ENCODE results near the gene ATRIP. TPM values are rescaled to one million over a fixed set of nuclear protein-coding genes. Genes with fewer than 3 reads are reported as not detected.

ATRIP gene
- total and polyA plus RNA-seq, 4 donors = 1.7 to 4.6 (median 2.9) TPM

DNA sequence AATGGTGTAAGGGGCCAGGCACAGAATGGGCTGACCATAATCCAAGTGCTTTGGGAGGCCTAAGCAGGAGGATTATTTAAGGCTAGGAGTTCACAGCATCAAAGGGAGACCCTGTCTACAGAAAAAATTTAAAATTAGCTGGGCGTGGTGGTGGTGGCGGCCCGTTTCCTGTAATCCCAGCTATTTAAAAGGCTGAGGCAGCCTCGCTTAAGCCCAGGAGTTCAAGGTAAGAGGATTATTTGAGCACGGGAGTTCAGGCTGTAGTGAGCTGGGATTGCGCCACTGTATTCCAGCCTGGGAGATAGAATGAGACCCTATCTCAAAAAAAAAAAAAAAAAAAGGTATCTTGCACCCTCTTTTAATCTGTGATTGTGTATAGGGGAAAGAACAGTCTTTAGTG lies 4.6 kb upstream of the ATRIP start (continued):
- TF ChIP-seq REST (IDR thresholded peaks at IDR 0.05) (no peak), TAF1 (conservative IDR thresholded peaks at IDR 0.05) (no peak)

DNA sequence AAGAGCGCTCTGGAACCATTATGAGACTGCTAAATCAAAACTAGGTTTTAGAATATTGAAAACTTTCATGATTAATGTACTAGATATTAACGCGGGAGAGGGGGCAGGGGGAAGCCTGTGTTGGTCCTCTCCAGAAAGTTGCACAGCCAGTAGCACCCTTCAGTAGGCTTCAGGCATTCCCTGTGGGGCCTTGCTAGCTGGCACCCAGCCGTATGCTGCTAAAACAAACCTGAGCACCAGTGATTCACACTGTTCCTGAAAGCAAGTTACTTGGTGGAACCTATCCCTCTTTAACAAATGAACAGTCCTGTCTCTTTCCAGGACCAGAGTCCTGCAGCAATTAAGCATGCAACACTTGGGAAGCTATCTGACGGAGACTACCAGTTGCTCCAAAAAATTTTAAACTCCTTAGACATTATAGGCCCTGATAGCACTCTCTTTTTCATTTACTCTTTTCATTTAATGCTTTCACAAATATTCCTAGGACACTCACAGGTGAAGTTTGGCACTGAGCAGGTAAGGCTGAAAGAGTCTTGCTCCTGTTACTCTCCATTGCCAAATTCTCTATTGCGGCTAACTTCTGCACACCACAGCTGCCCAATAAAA lies 1.2 kb upstream of the ATRIP start:
- Histone ChIP-seq H3K4me3 (ENCODE audit: low read depth in 1 of 3, low read length in 3 of 3) (no peak overlapping the region), H3K27ac (ENCODE audit: low read depth in 1 of 2, low read length in 2 of 2) (no peak overlapping the region), H3K4me1 (ENCODE audit: control insufficient read depth in 4 of 4, insufficient read depth in 4 of 4, low read length in 3 of 4) (peaks cover 0 to 29% (median 24%) of the 10 kb centered on the region in 4 donors), H3K27me3 (ENCODE audit: control insufficient read depth in 4 of 4, insufficient read depth in 4 of 4, low read length in 3 of 4) (no peaks in the 10 kb centered on the region), H3K36me3 (ENCODE audit: control insufficient read depth in 4 of 4, insufficient read depth in 3 of 4, low read depth in 1 of 4, low read length in 3 of 4) (peaks cover 0 to 12% (median 4%) of the 10 kb centered on the region in 4 donors), H3K9me3 (ENCODE audit: control insufficient read depth in 4 of 4, low read length in 3 of 4) (no peaks in the 10 kb centered on the region), H3K9ac (ENCODE audit: low read depth in 1 of 2, low read length in 2 of 2) (no peak overlapping the region)
- WGBS = 81% methylated on average over 6 of the region's 6 CpGs
- DNase-seq (ENCODE audit: low spot score) = no peak
- TF ChIP-seq RXRA (IDR thresholded peaks at IDR 0.05) (no peak), YY1 (IDR thresholded peaks at IDR 0.05) (no peak), EGR1 (IDR thresholded peaks at IDR 0.05; ENCODE audit: low read depth in 2 of 2) (no peak), FOXA2 (IDR thresholded peaks at IDR 0.05) (no peak), JUND (IDR thresholded peaks at IDR 0.05) (no peak), REST (IDR thresholded peaks at IDR 0.05) (no peak), TAF1 (conservative IDR thresholded peaks at IDR 0.05) (no peak), GABPA (IDR thresholded peaks at IDR 0.05 in 1 of 2, conservative IDR thresholded peaks at IDR 0.05 in 1 of 2) (no peak), NR2F2 (IDR thresholded peaks at IDR 0.05) (no peak), RAD21 (IDR thresholded peaks at IDR 0.05) (no peak), SP1 (IDR thresholded peaks at IDR 0.05) (no peak), HNF4A (conservative IDR thresholded peaks at IDR 0.05) (no peak), HNF4G (IDR thresholded peaks at IDR 0.05) (no peak), FOXA1 (IDR thresholded peaks at IDR 0.05) (no peak)
- TF ChIP-seq, protein P1, sequence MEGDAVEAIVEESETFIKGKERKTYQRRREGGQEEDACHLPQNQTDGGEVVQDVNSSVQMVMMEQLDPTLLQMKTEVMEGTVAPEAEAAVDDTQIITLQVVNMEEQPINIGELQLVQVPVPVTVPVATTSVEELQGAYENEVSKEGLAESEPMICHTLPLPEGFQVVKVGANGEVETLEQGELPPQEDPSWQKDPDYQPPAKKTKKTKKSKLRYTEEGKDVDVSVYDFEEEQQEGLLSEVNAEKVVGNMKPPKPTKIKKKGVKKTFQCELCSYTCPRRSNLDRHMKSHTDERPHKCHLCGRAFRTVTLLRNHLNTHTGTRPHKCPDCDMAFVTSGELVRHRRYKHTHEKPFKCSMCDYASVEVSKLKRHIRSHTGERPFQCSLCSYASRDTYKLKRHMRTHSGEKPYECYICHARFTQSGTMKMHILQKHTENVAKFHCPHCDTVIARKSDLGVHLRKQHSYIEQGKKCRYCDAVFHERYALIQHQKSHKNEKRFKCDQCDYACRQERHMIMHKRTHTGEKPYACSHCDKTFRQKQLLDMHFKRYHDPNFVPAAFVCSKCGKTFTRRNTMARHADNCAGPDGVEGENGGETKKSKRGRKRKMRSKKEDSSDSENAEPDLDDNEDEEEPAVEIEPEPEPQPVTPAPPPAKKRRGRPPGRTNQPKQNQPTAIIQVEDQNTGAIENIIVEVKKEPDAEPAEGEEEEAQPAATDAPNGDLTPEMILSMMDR (IDR thresholded peaks at IDR 0.05; ENCODE audit: low read depth, low read length, missing input control) = no peak
- TF ChIP-seq, protein P2, sequence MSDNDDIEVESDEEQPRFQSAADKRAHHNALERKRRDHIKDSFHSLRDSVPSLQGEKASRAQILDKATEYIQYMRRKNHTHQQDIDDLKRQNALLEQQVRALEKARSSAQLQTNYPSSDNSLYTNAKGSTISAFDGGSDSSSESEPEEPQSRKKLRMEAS (IDR thresholded peaks at IDR 0.05) = no peak
- TF ChIP-seq, protein P3, sequence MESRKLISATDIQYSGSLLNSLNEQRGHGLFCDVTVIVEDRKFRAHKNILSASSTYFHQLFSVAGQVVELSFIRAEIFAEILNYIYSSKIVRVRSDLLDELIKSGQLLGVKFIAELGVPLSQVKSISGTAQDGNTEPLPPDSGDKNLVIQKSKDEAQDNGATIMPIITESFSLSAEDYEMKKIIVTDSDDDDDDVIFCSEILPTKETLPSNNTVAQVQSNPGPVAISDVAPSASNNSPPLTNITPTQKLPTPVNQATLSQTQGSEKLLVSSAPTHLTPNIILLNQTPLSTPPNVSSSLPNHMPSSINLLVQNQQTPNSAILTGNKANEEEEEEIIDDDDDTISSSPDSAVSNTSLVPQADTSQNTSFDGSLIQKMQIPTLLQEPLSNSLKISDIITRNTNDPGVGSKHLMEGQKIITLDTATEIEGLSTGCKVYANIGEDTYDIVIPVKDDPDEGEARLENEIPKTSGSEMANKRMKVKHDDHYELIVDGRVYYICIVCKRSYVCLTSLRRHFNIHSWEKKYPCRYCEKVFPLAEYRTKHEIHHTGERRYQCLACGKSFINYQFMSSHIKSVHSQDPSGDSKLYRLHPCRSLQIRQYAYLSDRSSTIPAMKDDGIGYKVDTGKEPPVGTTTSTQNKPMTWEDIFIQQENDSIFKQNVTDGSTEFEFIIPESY (IDR thresholded peaks at IDR 0.05) = no peak
- TF ChIP-seq, protein P4, sequence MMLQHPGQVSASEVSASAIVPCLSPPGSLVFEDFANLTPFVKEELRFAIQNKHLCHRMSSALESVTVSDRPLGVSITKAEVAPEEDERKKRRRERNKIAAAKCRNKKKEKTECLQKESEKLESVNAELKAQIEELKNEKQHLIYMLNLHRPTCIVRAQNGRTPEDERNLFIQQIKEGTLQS (IDR thresholded peaks at IDR 0.05) = no peak

Measured in liver (tissue), 9 donors.